ENCODE data around the gene LAP3. TPM values are rescaled to one million over a fixed set of nuclear protein-coding genes. Genes with fewer than 3 reads are reported as not detected.

Gene LAP3
- total RNA-seq, 1 donor, result 128 TPM

DNA sequence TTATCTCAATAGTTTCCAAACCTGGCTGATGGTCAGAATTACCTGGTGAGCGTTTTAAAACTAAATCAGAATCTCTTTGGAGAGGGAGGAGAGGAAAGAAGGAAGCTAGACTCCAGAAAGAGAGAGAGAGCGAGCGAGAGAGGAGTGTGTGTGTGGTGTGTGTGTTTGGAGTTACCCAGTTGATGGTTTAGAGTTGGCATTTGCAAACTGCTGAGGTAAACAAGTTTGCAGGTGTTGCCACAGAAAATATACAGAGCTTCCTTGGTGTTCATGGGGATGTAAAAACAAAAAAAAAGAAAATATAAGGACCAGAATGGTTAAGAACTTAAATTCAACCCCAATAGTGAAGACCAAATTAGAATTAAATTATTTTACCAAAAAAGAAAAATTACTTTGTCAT, 26.4 kb upstream of the LAP3 start:
- H3K79me2 ChIP-seq (ENCODE audit: insufficient read depth, low read length), result no peaks in the 10 kb centered on the region
- no peak for DNase-seq (ENCODE audit: insufficient read length, low spot score, missing footprints)
- no peaks in the 10 kb centered on the region for H3K36me3 ChIP-seq (ENCODE audit: insufficient read depth, low read length)
- no peak overlapping the region for H3K4me2 ChIP-seq (ENCODE audit: insufficient read depth, low read length)
- H3K27me3 ChIP-seq (ENCODE audit: insufficient read depth, low read length), result peaks cover 10% of the 10 kb centered on the region
- no peaks in the 10 kb centered on the region for H3K9me3 ChIP-seq (ENCODE audit: low read depth, low read length)
- H4K20me1 ChIP-seq (ENCODE audit: insufficient read depth, low read length), result no peaks in the 10 kb centered on the region
- no peaks in the 10 kb centered on the region for H3K4me1 ChIP-seq (ENCODE audit: insufficient read depth, low read length)
- no peak overlapping the region for H2AFZ ChIP-seq (ENCODE audit: low read length)
- no peak overlapping the region for H3K4me3 ChIP-seq (ENCODE audit: insufficient read depth, low read length)
- TF ChIP-seq, protein P1, sequence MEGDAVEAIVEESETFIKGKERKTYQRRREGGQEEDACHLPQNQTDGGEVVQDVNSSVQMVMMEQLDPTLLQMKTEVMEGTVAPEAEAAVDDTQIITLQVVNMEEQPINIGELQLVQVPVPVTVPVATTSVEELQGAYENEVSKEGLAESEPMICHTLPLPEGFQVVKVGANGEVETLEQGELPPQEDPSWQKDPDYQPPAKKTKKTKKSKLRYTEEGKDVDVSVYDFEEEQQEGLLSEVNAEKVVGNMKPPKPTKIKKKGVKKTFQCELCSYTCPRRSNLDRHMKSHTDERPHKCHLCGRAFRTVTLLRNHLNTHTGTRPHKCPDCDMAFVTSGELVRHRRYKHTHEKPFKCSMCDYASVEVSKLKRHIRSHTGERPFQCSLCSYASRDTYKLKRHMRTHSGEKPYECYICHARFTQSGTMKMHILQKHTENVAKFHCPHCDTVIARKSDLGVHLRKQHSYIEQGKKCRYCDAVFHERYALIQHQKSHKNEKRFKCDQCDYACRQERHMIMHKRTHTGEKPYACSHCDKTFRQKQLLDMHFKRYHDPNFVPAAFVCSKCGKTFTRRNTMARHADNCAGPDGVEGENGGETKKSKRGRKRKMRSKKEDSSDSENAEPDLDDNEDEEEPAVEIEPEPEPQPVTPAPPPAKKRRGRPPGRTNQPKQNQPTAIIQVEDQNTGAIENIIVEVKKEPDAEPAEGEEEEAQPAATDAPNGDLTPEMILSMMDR (IDR thresholded peaks at IDR 0.05; ENCODE audit: extremely low read depth, low read depth, low read length), result no peak
- H3K27ac ChIP-seq (ENCODE audit: low read depth, low read length), result no peak overlapping the region

DNA sequence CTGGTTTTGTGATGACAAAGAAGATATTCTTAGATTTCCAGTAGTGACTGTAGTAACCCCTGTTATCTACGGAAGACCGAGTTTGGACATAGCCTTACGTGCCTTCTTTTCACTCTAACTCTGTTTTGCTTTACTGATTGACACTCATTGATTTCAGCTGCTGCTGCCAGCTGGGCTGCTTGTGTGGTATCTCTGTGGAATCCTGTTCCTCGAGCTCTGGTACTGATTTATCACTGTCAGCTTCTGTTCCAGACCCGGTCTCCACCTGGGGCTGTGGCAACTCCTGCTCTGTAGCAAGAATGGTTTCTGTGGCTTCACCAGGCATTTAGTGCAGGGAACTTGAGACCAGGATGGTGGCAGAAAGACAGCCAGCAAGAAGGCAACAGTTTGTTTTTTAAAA, 24.6 kb upstream of the LAP3 start:
- H2AFZ ChIP-seq (ENCODE audit: low read length), result peak overlapping the region; percentile 14
- H3K4me1 ChIP-seq (ENCODE audit: insufficient read depth, low read length), result no peaks in the 10 kb centered on the region
- H4K20me1 ChIP-seq (ENCODE audit: insufficient read depth, low read length), result no peaks in the 10 kb centered on the region
- no peaks in the 10 kb centered on the region for H3K9me3 ChIP-seq (ENCODE audit: low read depth, low read length)
- H3K36me3 ChIP-seq (ENCODE audit: insufficient read depth, low read length), result no peaks in the 10 kb centered on the region
- no peak overlapping the region for H3K4me2 ChIP-seq (ENCODE audit: insufficient read depth, low read length)
- TF ChIP-seq, protein P1 (IDR thresholded peaks at IDR 0.05; ENCODE audit: extremely low read depth, low read depth, low read length), result no peak
- no peak for DNase-seq (ENCODE audit: insufficient read length, low spot score, missing footprints)
- peaks cover 18% of the 10 kb centered on the region for H3K27me3 ChIP-seq (ENCODE audit: insufficient read depth, low read length)
- no peaks in the 10 kb centered on the region for H3K79me2 ChIP-seq (ENCODE audit: insufficient read depth, low read length)
- no peak overlapping the region for H3K27ac ChIP-seq (ENCODE audit: low read depth, low read length)
- no peak overlapping the region for H3K4me3 ChIP-seq (ENCODE audit: insufficient read depth, low read length)

DNA sequence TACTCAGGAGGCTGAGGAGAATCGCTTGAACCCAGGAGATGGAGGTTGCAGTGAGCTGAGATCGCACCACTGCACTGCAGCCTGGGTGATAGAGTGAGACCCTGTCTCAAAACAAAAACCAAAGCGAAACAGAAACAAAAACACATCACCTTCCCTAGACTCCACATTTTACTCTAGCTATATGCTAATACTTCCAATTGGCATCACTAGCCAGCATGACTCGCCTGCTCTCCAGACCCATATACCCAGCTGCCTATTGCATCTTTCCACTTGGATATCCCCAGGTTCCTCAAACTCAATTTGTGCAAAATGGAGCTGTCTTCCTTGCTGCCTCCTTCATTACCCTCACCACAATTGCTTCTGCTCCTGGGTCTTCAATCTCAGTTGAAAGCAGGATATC, 22.4 kb upstream of the LAP3 start:
- Histone ChIP-seq H3K36me3 (ENCODE audit: insufficient read depth, low read length) (no peaks in the 10 kb centered on the region), H3K27ac (ENCODE audit: low read depth, low read length) (no peak overlapping the region), H2AFZ (ENCODE audit: low read length) (no peak overlapping the region), H3K79me2 (ENCODE audit: insufficient read depth, low read length) (no peaks in the 10 kb centered on the region), H3K9me3 (ENCODE audit: low read depth, low read length) (no peaks in the 10 kb centered on the region), H3K27me3 (ENCODE audit: insufficient read depth, low read length) (peaks cover 18% of the 10 kb centered on the region), H3K4me2 (ENCODE audit: insufficient read depth, low read length) (no peak overlapping the region), H3K4me3 (ENCODE audit: insufficient read depth, low read length) (no peak overlapping the region), H3K4me1 (ENCODE audit: insufficient read depth, low read length) (no peaks in the 10 kb centered on the region), H4K20me1 (ENCODE audit: insufficient read depth, low read length) (no peaks in the 10 kb centered on the region)
- no peak for DNase-seq (ENCODE audit: insufficient read length, low spot score, missing footprints)
- TF ChIP-seq, protein P1 (IDR thresholded peaks at IDR 0.05; ENCODE audit: extremely low read depth, low read depth, low read length), result no peak

DNA sequence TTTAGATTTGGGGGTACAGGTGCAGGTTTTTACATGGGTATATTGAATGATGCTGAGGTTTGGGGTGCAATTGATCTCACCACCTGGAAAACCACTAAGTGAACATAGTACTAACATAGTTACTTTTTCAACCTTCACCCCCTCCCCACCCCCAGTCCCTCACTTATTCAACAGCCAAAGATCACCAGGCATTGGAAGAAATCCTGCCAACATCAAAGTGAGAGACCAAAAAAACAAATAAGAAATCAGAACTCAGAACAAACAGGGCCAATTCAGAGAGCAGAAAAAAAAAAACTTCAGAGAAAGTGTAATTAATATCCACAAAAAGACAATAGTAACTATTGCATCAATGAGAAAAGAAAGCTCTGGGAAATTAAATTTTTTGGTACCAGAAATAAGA, 20.5 kb upstream of the LAP3 start:
- no peaks in the 10 kb centered on the region for H3K36me3 ChIP-seq (ENCODE audit: insufficient read depth, low read length)
- no peak overlapping the region for H2AFZ ChIP-seq (ENCODE audit: low read length)
- no peak overlapping the region for H3K4me3 ChIP-seq (ENCODE audit: insufficient read depth, low read length)
- H3K9me3 ChIP-seq (ENCODE audit: low read depth, low read length), result no peaks in the 10 kb centered on the region
- H3K27me3 ChIP-seq (ENCODE audit: insufficient read depth, low read length), result peaks cover 18% of the 10 kb centered on the region
- DNase-seq (ENCODE audit: insufficient read length, low spot score, missing footprints), result no peak
- no peaks in the 10 kb centered on the region for H4K20me1 ChIP-seq (ENCODE audit: insufficient read depth, low read length)
- H3K4me1 ChIP-seq (ENCODE audit: insufficient read depth, low read length), result peaks cover 4% of the 10 kb centered on the region
- TF ChIP-seq, protein P1 (IDR thresholded peaks at IDR 0.05; ENCODE audit: extremely low read depth, low read depth, low read length), result no peak
- H3K27ac ChIP-seq (ENCODE audit: low read depth, low read length), result no peak overlapping the region
- H3K4me2 ChIP-seq (ENCODE audit: insufficient read depth, low read length), result no peak overlapping the region
- H3K79me2 ChIP-seq (ENCODE audit: insufficient read depth, low read length), result no peaks in the 10 kb centered on the region
